ENCODE measurements around the gene TSPAN32.
"Not testable (repeated sequence)": the region's sequence is repeated elsewhere in the genome, so short reads cannot be mapped to it uniquely, and the experiment has no call there.

The TSPAN32 gene

GRCh38 chr11:2327032-2327431 is 25.2 kb downstream of the TSPAN32 start:
- DNase-seq, result no peak
- in situ Hi-C loops (cut with MboI; ENCODE audit: low pct_unique_long_range_greater_than_20kb, low sequenced_read_pairs), result no loop called here

- in situ Hi-C loops (cut with MboI; ENCODE audit: low pct_unique_long_range_greater_than_20kb, low sequenced_read_pairs), result no loop called here
- no peak for DNase-seq
Observed at GRCh38 chr11:2328021-2328420, 26.2 kb downstream of the TSPAN32 start.

- DNase-seq, result no peak
- in situ Hi-C loops (cut with MboI; ENCODE audit: low pct_unique_long_range_greater_than_20kb, low sequenced_read_pairs), result no loop called here
Observed at GRCh38 chr11:2328656-2329354, 27.0 kb downstream of the TSPAN32 start.

GRCh38 chr11:2329551-2329950 is 27.7 kb downstream of the TSPAN32 start:
- no peak for DNase-seq
- in situ Hi-C loops (cut with MboI; ENCODE audit: low pct_unique_long_range_greater_than_20kb, low sequenced_read_pairs), result no loop called here

- DNase-seq, result no peak
- in situ Hi-C loops (cut with MboI; ENCODE audit: low pct_unique_long_range_greater_than_20kb, low sequenced_read_pairs), result no loop called here
Observed at GRCh38 chr11:2330696-2331095, 28.9 kb downstream of the TSPAN32 start.

- DNase-seq, result no peak
- in situ Hi-C loops (cut with MboI; ENCODE audit: low pct_unique_long_range_greater_than_20kb, low sequenced_read_pairs), result no loop called here
Observed at GRCh38 chr11:2331404-2331803, 29.6 kb downstream of the TSPAN32 start.

GRCh38 chr11:2332569-2332968 is 30.8 kb downstream of the TSPAN32 start:
- in situ Hi-C loops (cut with MboI; ENCODE audit: low pct_unique_long_range_greater_than_20kb, low sequenced_read_pairs); DNase-seq: not testable (repeated sequence)

GRCh38 chr11:2333486-2334205 is 31.8 kb downstream of the TSPAN32 start:
- DNase-seq; in situ Hi-C loops (cut with MboI; ENCODE audit: low pct_unique_long_range_greater_than_20kb, low sequenced_read_pairs): not testable (repeated sequence)

- DNase-seq; in situ Hi-C loops (cut with MboI; ENCODE audit: low pct_unique_long_range_greater_than_20kb, low sequenced_read_pairs): not testable (repeated sequence)
Observed at GRCh38 chr11:2335286-2335685, 33.5 kb downstream of the TSPAN32 start.

- DNase-seq, result not testable (repeated sequence)
Observed at GRCh38 chr11:2338760-2339159, 36.9 kb downstream of the TSPAN32 start.

GRCh38 chr11:2342557-2342956 is 40.7 kb downstream of the TSPAN32 start:
- DNase-seq, result no peak
- in situ Hi-C loops (cut with MboI; ENCODE audit: low pct_unique_long_range_greater_than_20kb, low sequenced_read_pairs), result no loop called here

More at GRCh38 chr11:2338760-2339159, 36.9 kb downstream of the TSPAN32 start:
- in situ Hi-C loops (cut with MboI; ENCODE audit: low pct_unique_long_range_greater_than_20kb, low sequenced_read_pairs), result not testable (repeated sequence)

GRCh38 chr11:2342981-2343380 is 41.2 kb downstream of the TSPAN32 start:
- in situ Hi-C loops (cut with MboI; ENCODE audit: low pct_unique_long_range_greater_than_20kb, low sequenced_read_pairs), result no loop called here
- DNase-seq, result no peak

GRCh38 chr11:2343502-2343901 is 41.7 kb downstream of the TSPAN32 start:
- in situ Hi-C loops (cut with MboI; ENCODE audit: low pct_unique_long_range_greater_than_20kb, low sequenced_read_pairs), result no loop called here
- no peak for DNase-seq

- in situ Hi-C loops (cut with MboI; ENCODE audit: low pct_unique_long_range_greater_than_20kb, low sequenced_read_pairs), result no loop called here
- no peak for DNase-seq
Observed at GRCh38 chr11:2345050-2345449, 43.2 kb downstream of the TSPAN32 start.

- in situ Hi-C loops (cut with MboI; ENCODE audit: low pct_unique_long_range_greater_than_20kb, low sequenced_read_pairs), result no loop called here
- no peak for DNase-seq
Observed at GRCh38 chr11:2346014-2346413, 44.2 kb downstream of the TSPAN32 start.

- no peak for DNase-seq
- in situ Hi-C loops (cut with MboI; ENCODE audit: low pct_unique_long_range_greater_than_20kb, low sequenced_read_pairs), result no loop called here
Observed at GRCh38 chr11:2346586-2347307, 44.9 kb downstream of the TSPAN32 start.

- DNase-seq, result no peak
- in situ Hi-C loops (cut with MboI; ENCODE audit: low pct_unique_long_range_greater_than_20kb, low sequenced_read_pairs), result no loop called here
Observed at GRCh38 chr11:2347308-2347830, 45.6 kb downstream of the TSPAN32 start.

- in situ Hi-C loops (cut with MboI; ENCODE audit: low pct_unique_long_range_greater_than_20kb, low sequenced_read_pairs), result no loop called here
- DNase-seq, result no peak
Observed at GRCh38 chr11:2348986-2349385, 47.2 kb downstream of the TSPAN32 start.

GRCh38 chr11:2351701-2352100 is 49.9 kb downstream of the TSPAN32 start:
- in situ Hi-C loops (cut with MboI; ENCODE audit: low pct_unique_long_range_greater_than_20kb, low sequenced_read_pairs), result no loop called here
- no peak for DNase-seq

- DNase-seq, result no peak
- in situ Hi-C loops (cut with MboI; ENCODE audit: low pct_unique_long_range_greater_than_20kb, low sequenced_read_pairs), result no loop called here
Observed at GRCh38 chr11:2352420-2352819, 50.6 kb downstream of the TSPAN32 start.
